ENCODE data around the gene DENND6B.

- TF ChIP-seq CTCF (IDR thresholded peaks at IDR 0.05; ENCODE audit: low read depth, low read length, missing input control) (no peak), JUND (IDR thresholded peaks at IDR 0.05) (no peak), RAD21 (IDR thresholded peaks at IDR 0.05) (no peak), MAX (IDR thresholded peaks at IDR 0.05) (no peak), YY1 (IDR thresholded peaks at IDR 0.05) (no peak), SP1 (IDR thresholded peaks at IDR 0.05) (no peak), ATF3 (IDR thresholded peaks at IDR 0.05) (no peak), TAF1 (conservative IDR thresholded peaks at IDR 0.05) (no peak), REST (IDR thresholded peaks at IDR 0.05) (no peak), GABPA (IDR thresholded peaks at IDR 0.05 in 1 of 2, conservative IDR thresholded peaks at IDR 0.05 in 1 of 2) (no peak), EGR1 (IDR thresholded peaks at IDR 0.05; ENCODE audit: low read depth in 2 of 2) (no peak), FOXA2 (IDR thresholded peaks at IDR 0.05) (no peak), NR2F2 (IDR thresholded peaks at IDR 0.05) (no peak), HNF4G (IDR thresholded peaks at IDR 0.05) (no peak)
Observed at GRCh38 chr22:50282361-50283155, 44.3 kb downstream of the DENND6B start.

Data from liver (tissue), 3 donors.